H1 (cell line): ENCODE results near the gene SIDT1. TPM values are rescaled to one million over a fixed set of nuclear protein-coding genes. Genes with fewer than 3 reads are reported as not detected.

Source experiments
- CTCF ChIA-PET: fragments of 300-600 bp; sonication (Branson Sonifier 250); formaldehyde crosslinking; loops from one replicate; lab custom pipeline; 2021; ENCODE audit not compliant: partially characterized antibody; lab: Charles Lee
- POLR2A ChIA-PET: fragments of 300-600 bp; sonication (Branson Sonifier 250); formaldehyde crosslinking; loops from one replicate; lab custom pipeline; 2021; ENCODE audit warnings: inconsistent platforms; ENCODE audit not compliant: partially characterized antibody; lab: Charles Lee
- DNase-seq, 2 experiments: peaks; one replicate each; pipeline versions ENCODE4 v3.0.0 to v3.0.0-alpha.2; 2010 to 2022; ENCODE audit warnings: low spot score in 2 of 2, low read depth in 1 of 2, mixed read lengths in 1 of 2
- FAIRE-seq: peaks from 2 replicates; lab custom pipeline; 2011; peaks lifted over from hg19 to GRCh38; lab: Jason Lieb, UNC
- H2AFZ ChIP-seq: 2 replicates; pipeline ENCODE4 v1.8.1; 2012; ENCODE audit warnings: low read length, inconsistent platforms
- H2AK5ac ChIP-seq: 2 replicates; pipeline ENCODE4 v1.6.1; 2013; ENCODE audit warnings: low read depth, low read length
- H2BK120ac ChIP-seq: replicated peaks from 2 replicates; pipeline ENCODE3; 2013; ENCODE audit warnings: low read depth, low read length, inconsistent platforms
- H2BK12ac ChIP-seq: 2 replicates; pipeline ENCODE4 v1.6.1; 2013; ENCODE audit warnings: low read depth, low read length
- H2BK15ac ChIP-seq: 2 replicates; pipeline ENCODE4 v1.6.1; 2013; ENCODE audit warnings: low read length
- H2BK20ac ChIP-seq: 2 replicates; pipeline ENCODE4 v1.6.1; 2013; ENCODE audit warnings: low read length
- H2BK5ac ChIP-seq: 2 replicates; pipeline ENCODE4 v1.6.1; 2013; ENCODE audit warnings: low read depth, low read length
- H3K14ac ChIP-seq: 2 replicates; pipeline ENCODE4 v1.6.1; 2013; ENCODE audit warnings: inconsistent platforms; ENCODE audit not compliant: insufficient read length
- H3K18ac ChIP-seq: 2 replicates; pipeline ENCODE4 v1.6.1; 2013; ENCODE audit warnings: low read length; ENCODE audit errors: extremely low read depth
- H3K23ac ChIP-seq: 2 replicates; pipeline ENCODE4 v1.6.1; 2013; ENCODE audit warnings: inconsistent platforms; ENCODE audit not compliant: insufficient read length
- H3K23me2 ChIP-seq: 2 replicates; pipeline ENCODE4 v1.6.1; 2013; ENCODE audit warnings: low read depth, low read length
- H3K27ac ChIP-seq: 2 replicates; pipeline ENCODE4 v1.6.1; 2011; ENCODE audit warnings: low read depth, low read length, inconsistent platforms
- H3K27me3 ChIP-seq, 4 experiments: replicated peaks in 1 of 4; 1 replicate in 1 of 4; 2 replicates in 3 of 4; pipeline versions ENCODE4 v1.6.1 to v1.8.1; 2011 to 2013; ENCODE audit warnings: low read length in 3 of 4, mild to moderate bottlenecking in 3 of 4, inconsistent platforms in 2 of 4, mixed read lengths in 2 of 4, moderate library complexity in 1 of 4; ENCODE audit not compliant: control insufficient read depth in 3 of 4, insufficient read depth in 3 of 4; ENCODE audit errors: extremely low read depth in 1 of 4
- H3K36me3 ChIP-seq, 4 experiments: 2 replicates each; pipeline versions ENCODE4 v1.6.1 to v1.8.1; 2011 to 2013; ENCODE audit warnings: mild to moderate bottlenecking in 4 of 4, low read length in 3 of 4, moderate library complexity in 2 of 4, control low read depth in 1 of 4, inconsistent platforms in 1 of 4; ENCODE audit not compliant: insufficient read depth in 4 of 4, control insufficient read depth in 2 of 4
- H3K4ac ChIP-seq: replicated peaks from 2 replicates; pipeline ENCODE3; 2013; ENCODE audit warnings: low read length, low read depth, mixed read lengths, inconsistent platforms; ENCODE audit not compliant: insufficient read length
- H3K4me1 ChIP-seq, 4 experiments: replicated peaks in 1 of 4; 1 replicate in 1 of 4; 2 replicates in 3 of 4; pipeline versions ENCODE4 v1.6.1 to v1.8.1; 2011 to 2013; ENCODE audit warnings: low read length in 3 of 4, inconsistent platforms in 2 of 4, mixed read lengths in 1 of 4; ENCODE audit not compliant: insufficient read depth in 4 of 4, control insufficient read depth in 3 of 4
- H3K4me2 ChIP-seq, 2 experiments: 2 replicates each; pipeline versions ENCODE4 v1.6.1 to v1.8.1; 2011 to 2013; ENCODE audit warnings: low read depth in 2 of 2, low read length in 2 of 2, control low read depth in 1 of 2, inconsistent platforms in 1 of 2, mild to moderate bottlenecking in 1 of 2; ENCODE audit not compliant: insufficient read depth in 1 of 2
- H3K4me3 ChIP-seq, 4 experiments: fragments of 200-600, 300-600 bp in 1 of 4; sonication (generic), shearing (Covaris generic), sonication (Bioruptor Twin) in 1 of 4; 2 replicates each; pipeline versions ENCODE4 v1.5.1 to v1.8.1; 2011 to 2016; ENCODE audit warnings: low read length in 4 of 4, low read depth in 3 of 4, control low read depth in 2 of 4, inconsistent platforms in 2 of 4, mild to moderate bottlenecking in 2 of 4, mixed read lengths in 1 of 4, moderate library complexity in 1 of 4; ENCODE audit not compliant: insufficient read depth in 2 of 4; ENCODE audit errors: extremely low read depth in 1 of 4
- H3K56ac ChIP-seq: replicated peaks from 2 replicates; pipeline ENCODE3; 2013; ENCODE audit warnings: low read depth, mild to moderate bottlenecking, mixed read lengths, low read length, inconsistent platforms; ENCODE audit not compliant: insufficient read length
- H3K79me1 ChIP-seq: 2 replicates; pipeline ENCODE4 v1.6.1; 2013; ENCODE audit warnings: low read depth, low read length, control low read depth
- H3K79me2 ChIP-seq, 2 experiments: 2 replicates each; pipeline versions ENCODE4 v1.6.1 to v1.8.1; 2012 to 2013; ENCODE audit warnings: low read length in 2 of 2, mild to moderate bottlenecking in 2 of 2, inconsistent platforms in 1 of 2; ENCODE audit not compliant: insufficient read depth in 2 of 2, control insufficient read depth in 1 of 2
- H3K9ac ChIP-seq, 4 experiments: replicated peaks in 1 of 4; 1 replicate in 1 of 4; 2 replicates in 3 of 4; pipeline versions ENCODE4 v1.6.1 to v1.8.1; 2011 to 2013; ENCODE audit warnings: low read depth in 3 of 4, low read length in 3 of 4, control low read depth in 2 of 4, mild to moderate bottlenecking in 2 of 4, moderate library complexity in 2 of 4, inconsistent platforms in 1 of 4; ENCODE audit errors: extremely low read depth in 1 of 4
- H3K9me3 ChIP-seq, 2 experiments: 2 replicates each; pipeline versions ENCODE4 v1.6.1 to v1.8.1; 2012 to 2013; ENCODE audit warnings: mild to moderate bottlenecking in 2 of 2, moderate library complexity in 2 of 2, control low read depth in 1 of 2, inconsistent platforms in 1 of 2, low read depth in 1 of 2, low read length in 1 of 2, mixed read lengths in 1 of 2; ENCODE audit not compliant: insufficient read depth in 2 of 2
- H4K20me1 ChIP-seq, 2 experiments: replicated peaks in 1 of 2; 2 replicates each; pipeline versions ENCODE3 to v1.8.1; 2011 to 2013; ENCODE audit warnings: inconsistent platforms in 2 of 2, low read length in 2 of 2, mild to moderate bottlenecking in 1 of 2; ENCODE audit not compliant: insufficient read depth in 2 of 2, control insufficient read depth in 1 of 2
- H4K5ac ChIP-seq: 2 replicates; pipeline ENCODE4 v1.6.1; 2013; ENCODE audit warnings: low read length, low read depth, mixed read lengths, inconsistent platforms; ENCODE audit not compliant: insufficient read length
- H4K8ac ChIP-seq: 2 replicates; pipeline ENCODE4 v1.8.0; 2013; ENCODE audit warnings: mild to moderate bottlenecking, moderate library complexity, low read length, inconsistent platforms; ENCODE audit not compliant: insufficient read depth; ENCODE audit errors: extremely low read depth
- H4K91ac ChIP-seq: replicated peaks from 2 replicates; pipeline ENCODE3; 2013; ENCODE audit warnings: low read length, mixed read lengths, inconsistent platforms; ENCODE audit not compliant: insufficient read length
- KDM1A ChIP-seq: fragments of 200-600, 300-600 bp; sonication (generic); IDR thresholded peaks from 2 replicates; pipeline ENCODE4 v1.7.1; 2016; ENCODE audit warnings: mild to moderate bottlenecking, low read length, borderline replicate concordance
- KDM4A ChIP-seq: IDR thresholded peaks from one replicate; pipeline ENCODE4 v1.7.1; 2012; ENCODE audit warnings: low read depth, mild to moderate bottlenecking, moderate library complexity, low read length, inconsistent platforms; ENCODE audit not compliant: severe bottlenecking
- RFX5 ChIP-seq: IDR thresholded peaks from 2 replicates; pipeline ENCODE4 v1.6.1; 2011; ENCODE audit warnings: low read depth, low read length, improper control_type of control experiment, borderline replicate concordance
- SP4 ChIP-seq: IDR thresholded peaks from 2 replicates; pipeline ENCODE4 v1.6.1; 2012; ENCODE audit warnings: low read length, inconsistent platforms
- TCF12 ChIP-seq: IDR thresholded peaks from 2 replicates; pipeline ENCODE4 v1.6.1; 2011; ENCODE audit warnings: low read depth, mild to moderate bottlenecking, low read length
- WGBS, 2 experiments: shearing (Covaris generic) in 1 of 2; methylation state at CpG; one replicate each; pipeline versions ENCODE4 v1.1.6 to v1.1.7; 2013 to 2015; ENCODE audit warnings: low lambda C conversion rate in 2 of 2, mixed read lengths in 2 of 2, inconsistent platforms in 1 of 2, low coverage in 1 of 2, missing lambda C conversion rate in 1 of 2; ENCODE audit not compliant: insufficient replicate concordance in 2 of 2, insufficient coverage in 1 of 2, insufficient read length in 1 of 2; ENCODE audit errors: extremely low coverage in 1 of 2, missing lambda C conversion rate in 1 of 2; 5-methylcytosine and 5-hydroxymethylcytosine counted together
- polyA plus RNA-seq, 7 experiments: library from polyadenylated mRNA; depleted of rRNA in 3 of 7; stranded (reverse) in 5 of 7; unstranded in 2 of 7; fragments of >200 nt in 5 of 7; fragments of 200-250 nt in 2 of 7; gene quantifications; 1 replicate in 5 of 7; 2 replicates in 1 of 7; 4 replicates in 1 of 7; pipeline versions ENCODE4 v1.2.1 to v1.2.3, GENCODE V29; 2011 to 2013; ENCODE audit warnings: missing spikeins in 2 of 7, mixed read lengths in 2 of 7
- total RNA-seq: library from RNA; stranded (reverse); fragmentation: NEBNext Ultra II Directional; extraction: Animal tissue kit (Norgen Biotek cat#: 25700); gene quantifications from 2 replicates; pipeline ENCODE4 v1.2.1, GENCODE V29; 2021
- TF ChIP-seq, protein P1 (sequence below): IDR thresholded peaks from 2 replicates; pipeline ENCODE4 v1.6.1; 2012; ENCODE audit warnings: low read length, inconsistent platforms

SIDT1 gene
- total and polyA plus RNA-seq, 2 of the 8 experiments (the other 6 are each of a cell fraction or from before 2014, with no cell fraction given): 0.06 TPM; not detected in 1

DNA sequence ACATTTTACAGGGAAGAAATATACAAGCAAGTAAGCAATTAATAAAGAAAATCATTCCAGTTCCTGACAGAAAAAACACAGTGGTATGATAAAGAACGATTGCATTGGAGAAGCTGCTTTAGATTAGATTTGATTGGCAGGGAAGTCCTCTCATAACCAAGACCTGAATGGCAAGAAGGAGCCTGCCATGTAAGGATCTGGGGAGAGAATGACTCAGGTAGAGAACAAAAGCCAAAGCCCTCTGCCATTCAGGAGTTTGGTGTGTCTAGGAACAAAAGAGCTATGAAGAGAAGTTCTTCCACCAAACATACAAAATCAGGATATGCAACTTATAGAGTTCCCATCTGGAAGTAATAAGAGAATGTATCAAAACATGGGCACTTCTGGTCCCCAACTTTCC is 57.6 kb downstream of the SIDT1 start:
- Histone ChIP-seq H2AK5ac (no peak overlapping the region), H3K18ac (no peak overlapping the region), H3K27ac (no peak overlapping the region), H3K79me2 (no peaks in the 10 kb centered on the region), H3K27me3 (no peaks in the 10 kb centered on the region), H4K5ac (no peak overlapping the region), H2BK12ac (no peak overlapping the region), H3K56ac (no peak overlapping the region), H3K36me3 (no peaks in the 10 kb centered on the region), H3K23me2 (no peaks in the 10 kb centered on the region), H3K4me2 (no peak overlapping the region), H2BK120ac (no peak overlapping the region), H3K4me3 (no peak overlapping the region), H3K4ac (no peak overlapping the region), H4K91ac (no peak overlapping the region), H2BK20ac (no peak overlapping the region), H3K79me1 (no peaks in the 10 kb centered on the region), H3K9ac (no peak overlapping the region), H4K20me1 (no peaks in the 10 kb centered on the region), H2BK5ac (no peak overlapping the region), H2BK15ac (no peak overlapping the region), H3K9me3 (no peaks in the 10 kb centered on the region), H3K14ac (no peak overlapping the region), H3K23ac (no peak overlapping the region), H4K8ac (no peak overlapping the region), H3K4me1 (peaks cover 0 to 20% (median 6%) of the 10 kb centered on the region in 4 experiments; a peak in 3 of 7 replicates), H2AFZ (no peak overlapping the region)
- TF ChIP-seq, protein P1, sequence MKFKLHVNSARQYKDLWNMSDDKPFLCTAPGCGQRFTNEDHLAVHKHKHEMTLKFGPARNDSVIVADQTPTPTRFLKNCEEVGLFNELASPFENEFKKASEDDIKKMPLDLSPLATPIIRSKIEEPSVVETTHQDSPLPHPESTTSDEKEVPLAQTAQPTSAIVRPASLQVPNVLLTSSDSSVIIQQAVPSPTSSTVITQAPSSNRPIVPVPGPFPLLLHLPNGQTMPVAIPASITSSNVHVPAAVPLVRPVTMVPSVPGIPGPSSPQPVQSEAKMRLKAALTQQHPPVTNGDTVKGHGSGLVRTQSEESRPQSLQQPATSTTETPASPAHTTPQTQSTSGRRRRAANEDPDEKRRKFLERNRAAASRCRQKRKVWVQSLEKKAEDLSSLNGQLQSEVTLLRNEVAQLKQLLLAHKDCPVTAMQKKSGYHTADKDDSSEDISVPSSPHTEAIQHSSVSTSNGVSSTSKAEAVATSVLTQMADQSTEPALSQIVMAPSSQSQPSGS: no peak
- TF ChIP-seq TCF12: no peak
- no peak for TF ChIP-seq RFX5
- no peak for TF ChIP-seq KDM4A
- TF ChIP-seq KDM1A: no peak
- no peak for TF ChIP-seq SP4
- ChIA-PET POLR2A (interaction anchor here (1.7 kb wide), 1 partner anchor 75 kb away, joined by 4 read pairs; the partner anchor contains the start of gene SPICE1), CTCF (interaction anchor here (0.8 to 3.7 kb wide), 6 partner anchors 11 to 75 kb away, joined by 3 to 28 read pairs (median 4); partner anchors contain the start of gene SPICE1)
- DNase-seq: no peak
- FAIRE-seq: no peak
- WGBS, 2 experiments: 88% methylated on average over 1 of the region's 1 CpG; no CpG with 5 or more reads in 1 of the 2 experiments
